ENCODE measurements around the gene CARD16.
"Not testable (repeated sequence)": the region's sequence is repeated elsewhere in the genome, so short reads cannot be mapped to it uniquely, and the experiment has no call there.

CARD16 gene

DNA sequence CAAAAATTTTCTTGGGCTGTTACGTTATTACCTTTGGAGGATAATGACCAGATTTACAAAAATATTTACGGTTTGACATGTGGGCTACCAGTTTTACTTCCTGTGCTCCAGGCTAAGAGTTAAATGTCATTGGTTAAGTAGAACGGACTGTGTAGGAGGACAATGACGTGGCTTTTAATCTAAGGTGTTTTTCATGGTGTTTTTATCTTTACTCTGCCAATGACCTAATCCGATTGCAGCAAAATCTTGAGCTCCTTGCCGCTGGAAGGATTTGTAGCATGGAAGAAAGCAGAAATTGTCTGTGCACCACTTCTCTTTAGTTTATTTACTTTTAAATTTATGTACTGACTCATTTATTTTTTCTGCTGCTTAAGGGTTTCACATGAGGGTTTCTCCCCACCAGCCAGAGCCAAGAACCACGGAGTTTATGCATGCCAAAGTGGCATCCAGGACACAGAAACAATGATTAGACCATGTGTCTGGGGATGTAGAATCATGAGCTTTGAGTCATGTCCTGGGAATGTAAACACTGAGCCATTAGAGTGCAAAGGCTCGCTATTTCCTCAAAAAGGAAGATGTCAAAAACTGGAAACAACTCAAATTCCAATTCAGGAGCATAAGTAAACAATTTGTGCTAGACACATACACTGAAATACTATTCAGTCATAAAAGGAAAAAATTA lies 1.9 kb upstream of the CARD16 start:
- peak; percentile 98 for DNase-seq

GRCh38 chr11:105045676-105046296 lies 651 bp upstream of the CARD16 start:
- peak; percentile 21 for DNase-seq

DNA sequence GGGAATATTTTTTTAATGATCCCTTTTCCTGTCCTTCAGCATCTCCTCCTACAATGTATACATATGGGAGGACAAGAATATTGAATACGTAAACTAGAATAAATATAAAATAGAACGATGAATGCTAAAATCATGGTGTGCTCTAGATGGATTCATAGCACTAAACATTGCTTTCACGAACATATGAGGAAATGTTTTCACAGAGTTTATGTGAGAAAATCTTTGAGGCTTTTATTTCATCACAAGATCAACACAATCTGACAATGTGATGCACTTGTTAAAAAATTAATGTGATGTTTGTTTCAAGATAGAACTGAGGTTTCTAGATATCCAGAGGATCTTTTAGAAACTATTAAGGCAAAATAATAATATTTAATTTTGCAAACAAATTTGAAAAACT lies 3.0 kb downstream of the CARD16 start:
- no peak for DNase-seq

GRCh38 chr11:105040703-105041102 lies 4.4 kb downstream of the CARD16 start:
- no peak for DNase-seq

DNA sequence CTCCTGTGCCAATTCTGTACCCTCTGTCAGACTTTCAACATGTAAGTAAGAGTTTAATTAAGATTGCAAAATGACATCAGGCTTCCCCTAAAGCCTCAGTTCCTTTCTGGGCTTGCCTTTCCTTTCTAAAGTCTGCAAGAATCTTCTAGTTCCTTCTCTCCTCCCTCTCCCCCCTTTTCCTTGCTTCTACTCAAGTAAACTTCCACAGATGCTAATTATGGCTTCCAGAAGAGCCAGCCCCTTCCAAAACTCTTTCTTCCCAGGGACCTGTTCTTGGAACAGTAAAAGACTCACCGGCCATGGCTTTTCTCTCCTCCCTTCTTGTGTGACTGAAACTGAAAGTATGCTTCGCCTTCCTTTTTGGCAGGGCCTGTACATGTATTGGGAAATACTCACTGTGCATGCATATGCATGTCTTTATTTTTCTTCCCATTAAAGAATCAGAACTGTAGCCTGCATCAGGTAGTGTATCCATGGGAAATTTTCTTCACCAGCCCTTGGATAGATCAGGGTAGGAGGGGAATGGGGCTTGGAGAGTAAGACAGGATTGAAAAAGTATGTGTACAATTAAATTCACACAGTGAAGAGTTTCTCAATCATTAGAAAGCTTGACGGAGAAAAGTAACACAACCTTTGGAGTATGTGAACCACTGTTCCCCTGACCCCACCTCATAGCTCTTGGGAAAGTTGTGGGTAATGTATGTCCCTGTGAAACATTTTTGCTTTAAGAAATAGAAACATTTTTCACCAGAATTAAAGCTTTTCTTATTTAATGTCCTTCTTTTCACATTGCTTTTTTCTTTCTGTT lies 10.1 kb downstream of the CARD16 start, which contains the start of gene CASP1:
Gene CASP1 (minus strand): TSS at position 332 of the 808 bp plus-strand sequence. CDS start 31 bp downstream, at position 301.
- peak; percentile 79 for DNase-seq

DNA sequence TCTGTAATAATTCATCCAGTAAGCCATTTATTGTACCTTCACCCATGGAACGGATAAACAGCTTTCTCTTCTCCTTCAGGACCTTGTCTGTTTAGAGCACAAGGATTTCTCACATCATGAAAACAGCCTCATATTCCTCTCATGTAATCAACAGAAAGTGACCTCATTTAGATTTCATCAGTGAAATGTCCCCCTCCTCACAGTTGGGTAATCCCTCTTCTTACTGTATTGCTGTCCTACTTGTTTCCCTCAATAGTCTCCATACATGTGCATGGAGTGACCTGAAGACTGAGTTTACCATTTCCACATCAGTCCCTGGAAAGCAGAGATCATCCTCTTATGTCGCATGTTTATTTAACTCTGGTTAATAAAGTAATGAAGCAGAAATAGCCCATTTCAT lies 10.7 kb downstream of the CARD16 start:
- DNase-seq, result not testable (repeated sequence)

- no peak for DNase-seq
These were observed 11.4 kb downstream of the CARD16 start for GRCh38 chr11:105033781-105034180.

GRCh38 chr11:105033343-105033742 lies 11.8 kb downstream of the CARD16 start:
- DNase-seq, result no peak

GRCh38 chr11:105032495-105032894 lies 12.6 kb downstream of the CARD16 start:
- DNase-seq, result no peak

DNA sequence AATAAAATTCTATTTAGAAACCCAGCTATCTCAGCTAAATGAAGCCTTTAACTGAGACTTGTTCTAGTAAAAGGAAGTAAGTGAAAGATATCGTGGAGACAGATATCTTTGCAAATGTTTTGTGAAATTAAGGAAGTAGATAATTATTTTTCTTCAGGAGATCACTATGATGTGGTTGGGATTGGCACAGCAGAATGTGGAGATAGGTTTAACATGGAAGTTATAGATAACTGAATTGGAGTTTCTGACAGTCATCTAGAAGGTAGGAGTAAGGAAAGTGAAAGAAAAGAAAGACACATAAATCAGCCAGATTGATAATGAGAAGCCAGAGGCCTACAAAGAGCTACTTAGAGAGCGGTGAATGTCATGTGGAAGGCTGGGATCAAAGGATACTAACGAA lies 17.5 kb downstream of the CARD16 start:
- no peak for DNase-seq

DNA sequence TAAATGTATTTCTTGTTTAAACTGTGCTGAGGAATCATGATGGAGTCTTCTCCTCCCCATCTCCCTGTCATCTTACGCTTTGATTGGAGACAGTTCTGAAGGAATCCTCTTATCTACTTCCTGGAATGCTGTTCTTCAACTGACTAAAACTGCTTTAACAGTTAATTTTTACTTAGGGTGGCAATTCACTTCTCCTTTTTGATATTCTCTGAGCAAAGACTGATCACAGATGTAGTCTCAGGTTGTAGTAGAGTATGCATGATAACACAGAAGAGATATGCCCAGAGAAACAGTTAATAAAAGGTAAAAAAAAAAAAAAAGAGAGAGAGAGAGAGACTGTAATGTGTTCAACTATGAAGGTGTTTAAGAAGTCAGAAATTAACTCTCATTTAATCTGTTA lies 20.7 kb downstream of the CARD16 start:
- DNase-seq, result no peak

DNA sequence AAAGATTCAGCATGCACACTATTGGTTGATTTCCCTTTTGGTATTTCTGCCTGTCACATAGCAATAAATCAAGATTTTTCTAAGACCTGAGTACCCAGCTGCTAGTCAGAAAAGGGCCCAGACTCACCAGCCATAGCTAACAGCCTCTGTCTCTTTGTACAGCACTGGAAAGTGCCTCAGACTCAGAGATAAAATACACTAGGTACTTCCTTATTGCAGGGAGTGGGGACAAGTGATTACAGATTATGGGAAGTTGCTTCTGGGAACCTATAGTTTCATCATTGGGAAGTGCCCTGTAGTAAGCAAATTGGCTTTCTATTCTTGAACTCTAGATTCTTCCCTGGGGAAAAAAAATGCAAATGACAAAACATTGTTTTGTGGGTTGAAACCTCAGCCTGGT lies 22.1 kb downstream of the CARD16 start, which contains the start of gene CASP5:
Gene CASP5 (minus strand): TSS at position 166 of the 400 bp plus-strand sequence. CDS start 32 bp downstream, at position 134.
- DNase-seq, result no peak

DNA sequence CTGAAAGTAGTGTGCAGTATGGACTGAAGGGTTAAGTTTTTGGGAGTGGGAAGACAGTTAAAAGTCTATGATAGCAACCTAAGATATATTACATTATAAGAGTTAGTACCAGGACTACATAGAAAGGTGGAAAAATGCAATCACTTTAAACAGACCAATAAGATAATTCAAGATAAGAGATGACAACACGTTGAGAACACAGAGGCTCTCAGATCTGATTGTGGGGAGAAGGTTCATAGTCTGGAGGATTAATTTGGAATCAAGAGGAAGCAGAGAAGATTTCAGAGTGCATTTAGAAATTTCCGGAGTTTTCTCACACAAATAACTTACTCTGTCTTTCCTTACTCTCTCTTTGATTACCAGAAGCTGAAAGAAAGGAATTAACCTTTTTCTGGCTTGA lies 22.6 kb downstream of the CARD16 start:
- DNase-seq, result no peak

- DNase-seq, result no peak
These were observed 37.7 kb downstream of the CARD16 start for GRCh38 chr11:105007463-105007862.

DNA sequence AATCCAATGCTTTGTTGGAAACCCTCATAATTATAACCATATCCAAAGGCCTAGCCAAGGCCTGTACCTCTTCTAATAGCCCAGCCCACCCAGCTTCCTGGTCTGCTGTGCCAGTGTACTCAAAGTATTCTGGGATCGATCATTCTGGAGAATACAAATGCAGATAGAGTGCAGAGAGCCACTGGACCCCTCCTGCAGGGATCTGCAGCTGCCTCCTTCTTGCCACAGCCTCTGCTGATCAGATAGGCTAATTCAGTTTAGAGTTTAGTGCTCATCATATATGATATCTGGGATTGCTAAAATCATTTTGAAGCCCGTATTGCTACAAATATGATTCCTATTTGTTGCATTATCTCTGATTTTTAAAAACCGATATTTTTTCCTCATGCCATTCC lies 39.7 kb downstream of the CARD16 start:
- no peak for DNase-seq

DNA sequence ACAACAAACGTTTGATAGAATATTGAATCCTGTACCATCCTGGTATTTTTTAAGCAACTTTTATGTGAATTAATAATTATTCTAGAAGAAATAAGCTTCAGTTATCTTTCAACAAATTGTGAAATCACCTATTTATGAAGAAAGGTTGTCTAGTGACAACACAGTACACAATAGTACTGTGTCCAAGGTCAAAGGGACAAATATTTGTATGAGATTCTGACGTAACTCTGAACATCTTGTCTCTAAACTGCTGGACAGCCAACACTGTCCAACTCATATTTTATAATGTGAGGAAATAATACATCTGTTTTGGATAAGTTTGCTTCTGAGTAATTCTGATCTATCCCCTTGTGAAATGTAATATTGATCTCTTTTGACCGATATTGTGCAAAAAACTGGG lies 41.1 kb downstream of the CARD16 start:
- no peak for DNase-seq

GRCh38 chr11:105003151-105003550 lies 42.0 kb downstream of the CARD16 start:
- no peak for DNase-seq

DNA sequence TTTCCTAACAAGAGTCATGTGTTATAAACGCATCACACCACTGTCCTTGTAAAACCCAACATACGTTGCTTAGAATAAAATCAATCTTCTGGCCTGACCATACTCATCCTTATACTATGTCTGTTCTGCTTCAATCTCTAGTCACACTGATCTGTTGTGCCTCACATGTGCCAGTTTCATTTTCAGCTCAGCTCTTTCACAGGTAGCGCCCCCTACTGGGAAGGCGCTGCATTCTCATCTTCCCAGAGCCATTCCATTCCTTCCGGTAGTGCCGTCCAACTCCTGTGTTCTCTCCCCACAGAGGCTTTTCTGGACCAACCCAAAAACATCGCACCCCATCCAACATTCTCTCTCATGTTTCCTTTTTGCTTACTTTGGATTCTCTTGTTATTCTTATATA lies 44.3 kb downstream of the CARD16 start:
- no peak for DNase-seq

DNA sequence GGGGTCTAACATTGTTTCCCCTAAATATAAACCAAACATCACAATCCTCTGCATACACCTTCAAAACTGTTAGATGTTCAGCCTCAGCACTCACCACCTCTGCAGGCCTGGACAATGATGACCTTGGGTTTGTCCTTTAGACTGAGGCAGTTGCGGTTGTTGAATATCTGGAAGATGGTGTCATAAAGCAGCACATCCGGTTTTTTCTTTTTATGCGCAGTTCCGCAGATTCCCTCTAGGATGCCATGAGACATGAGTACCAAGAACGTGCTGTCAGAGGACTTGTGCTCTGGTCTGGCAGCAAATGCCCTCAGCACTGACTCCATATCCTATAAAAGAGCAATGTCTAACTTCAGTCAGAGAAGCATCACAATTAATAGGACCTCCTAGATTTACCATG lies 45.0 kb downstream of the CARD16 start:
- peak; percentile 47 for DNase-seq

GRCh38 chr11:104999721-105000120 lies 45.4 kb downstream of the CARD16 start:
- peak; percentile 8 for DNase-seq

DNA sequence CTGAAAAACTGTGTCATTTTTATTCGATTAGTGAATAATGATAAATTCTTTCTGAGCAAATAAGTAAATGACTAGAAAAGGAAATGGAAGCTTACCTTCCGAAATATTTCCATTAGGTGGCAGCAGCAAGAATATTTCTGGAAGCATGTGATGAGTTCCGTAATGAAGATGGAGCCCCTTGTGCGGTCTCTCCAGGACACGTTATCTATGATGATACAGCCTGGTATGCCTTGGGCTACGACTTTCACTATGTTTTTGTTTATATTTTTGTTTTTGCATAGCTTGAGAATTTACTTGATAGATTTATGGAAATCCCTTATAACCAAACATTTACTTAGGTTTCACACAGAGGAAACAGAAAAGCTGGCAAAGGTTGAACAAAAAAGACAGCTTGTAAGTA lies 47.8 kb downstream of the CARD16 start:
- no peak for DNase-seq

GRCh38 chr11:104995001-104995408 lies 50.1 kb downstream of the CARD16 start:
- DNase-seq, result no peak

DNA sequence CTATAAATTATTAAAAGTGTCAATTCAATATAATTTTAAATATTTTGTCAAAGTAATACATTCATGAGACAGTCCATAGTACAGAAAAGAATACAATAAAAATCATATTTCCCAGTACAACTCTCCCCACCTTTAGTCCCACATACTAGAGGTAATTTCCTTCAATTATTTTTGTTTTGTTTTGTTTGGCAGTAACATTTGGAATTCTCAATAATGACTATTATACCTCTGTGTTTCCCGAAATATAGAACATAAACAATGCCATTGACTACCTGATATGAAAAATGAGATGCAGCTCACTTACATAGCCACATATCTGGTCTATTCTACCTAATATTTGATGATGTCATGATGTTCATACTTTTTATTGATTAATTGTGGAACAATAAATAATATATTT lies 52.4 kb downstream of the CARD16 start:
- DNase-seq, result no peak

- DNase-seq, result no peak
These were observed 53.1 kb downstream of the CARD16 start for GRCh38 chr11:104991994-104992393.
